Adipose tissue (tissue), 3 donors: ENCODE data around the gene COPRS. TPM values are rescaled to one million over a fixed set of nuclear protein-coding genes. Genes with fewer than 3 reads are reported as not detected.
"Not testable (repeated sequence)": the region's sequence is repeated elsewhere in the genome, so short reads cannot be mapped to it uniquely, and the experiment has no call there.

Experiments used
- H3K27ac ChIP-seq: one replicate; pipeline ENCODE4 v1.5.1; 2013; ENCODE audit warnings: low read depth, low read length
- WGBS, 3 donors: extraction: QIAGEN DNeasy Blood & Tissue Kit; methylation state at CpG; one replicate each; pipeline ENCODE4 v1.1.7; 2013; 5-methylcytosine and 5-hydroxymethylcytosine counted together
- polyA plus RNA-seq, 3 donors: library from polyadenylated mRNA; stranded (reverse); fragments of 200-250 nt; gene quantifications; one replicate each; pipeline ENCODE4 v1.2.3, GENCODE V29; 2013
- donor health status: healthy with polysubstance abuse.
- donor health status: Bipolar disorder and iron deficiency.
- donor health status: healthy.

COPRS gene
- polyA plus RNA-seq, 3 donors, result 27.4 to 60.9 (median 58.9) TPM

- 81 to 82% (median 81%) methylated on average over 5 of the region's 5 CpGs for WGBS, 3 donors
- no peak overlapping the region for H3K27ac ChIP-seq
Measured at GRCh38 chr17:31820691-31821435, 38.2 kb downstream of the COPRS start.

- WGBS, 3 donors, result 96 to 97% (median 96%) methylated on average over 5 of the region's 5 CpGs
- no peak overlapping the region for H3K27ac ChIP-seq
Measured at GRCh38 chr17:31819578-31819977, 39.5 kb downstream of the COPRS start.

GRCh38 chr17:31818863-31819262 is 40.2 kb downstream of the COPRS start:
- H3K27ac ChIP-seq, result not testable (repeated sequence)
- WGBS, 3 donors, result 94 to 97% (median 96%) methylated on average over 7 of the region's 7 CpGs

GRCh38 chr17:31815212-31815730 is 43.8 kb downstream of the COPRS start:
- 74 to 78% (median 78%) methylated on average over 5 of the region's 5 CpGs for WGBS, 3 donors

GRCh38 chr17:31811101-31811500 is 47.9 kb downstream of the COPRS start:
- H3K27ac ChIP-seq, result no peak overlapping the region
- WGBS, 3 donors, result 54 to 78% (median 56%) methylated on average over 4 of the region's 4 CpGs

More at GRCh38 chr17:31815212-31815730, 43.8 kb downstream of the COPRS start:
- H3K27ac ChIP-seq, result no peak overlapping the region

GRCh38 chr17:31809876-31810275 is 49.2 kb downstream of the COPRS start:
- not testable (repeated sequence) for H3K27ac ChIP-seq
- 81 to 89% (median 89%) methylated on average over 6 to 7 of the region's 7 CpGs for WGBS, 3 donors

- 84 to 94% (median 87%) methylated on average over 4 of the region's 4 CpGs for WGBS, 3 donors
- no peak overlapping the region for H3K27ac ChIP-seq
Measured at GRCh38 chr17:31808521-31809050, 50.5 kb downstream of the COPRS start.

- no peak overlapping the region for H3K27ac ChIP-seq
Measured at GRCh38 chr17:31807846-31808245, 51.2 kb downstream of the COPRS start.

GRCh38 chr17:31806921-31807320 is 52.1 kb downstream of the COPRS start:
- H3K27ac ChIP-seq, result no peak overlapping the region
- 82 to 94% (median 94%) methylated on average over 4 of the region's 4 CpGs for whole genome bisulfite sequencing, 3 donors

GRCh38 chr17:31803494-31804213 is 55.4 kb downstream of the COPRS start:
- no peak overlapping the region for H3K27ac ChIP-seq
- 34 to 73% (median 69%) methylated on average over 11 of the region's 11 CpGs for WGBS, 3 donors

- no peak overlapping the region for H3K27ac ChIP-seq
- WGBS, 3 donors, result 96 to 97% (median 96%) methylated on average over 2 of the region's 2 CpGs
Measured at GRCh38 chr17:31802502-31802901, 56.5 kb downstream of the COPRS start.

Other genes starting within 250 kb of the COPRS start
- gene UTP6, start 42.5 kb upstream of the COPRS start, polyA plus RNA-seq, result 10 to 100 TPM; 13.3 to 38.8 (median 22.7) TPM
- 1 to 10 TPM; 5.3 to 9.6 (median 8.9) TPM for gene SUZ12, start 77.8 kb upstream of the COPRS start, polyA plus RNA-seq
- 1 to 10 TPM; 3.1 to 9.4 (median 4.7) TPM for gene LRRC37B, start 148.1 kb upstream of the COPRS start, polyA plus RNA-seq